Duodenal mucosa (tissue), 2 donors: ENCODE data around the gene WNK3.

Experiments
- H3K27ac ChIP-seq: one replicate; pipeline ENCODE4 v1.7.0; 2013; ENCODE audit warnings: low read depth, low read length
- H3K27me3 ChIP-seq, 2 donors: one replicate each; pipeline ENCODE4 v1.7.0; 2013; ENCODE audit warnings: low read length in 2 of 2, control low read depth in 1 of 2; ENCODE audit not compliant: insufficient read depth in 2 of 2, control insufficient read depth in 1 of 2
- H3K36me3 ChIP-seq, 2 donors: one replicate each; pipeline ENCODE4 v1.7.0; 2013; ENCODE audit warnings: low read length in 2 of 2, control low read depth in 1 of 2; ENCODE audit not compliant: insufficient read depth in 2 of 2, control insufficient read depth in 1 of 2
- H3K4me1 ChIP-seq, 2 donors: one replicate each; pipeline ENCODE4 v1.7.0; 2013; ENCODE audit warnings: low read length in 2 of 2, control low read depth in 1 of 2; ENCODE audit not compliant: insufficient read depth in 2 of 2, control insufficient read depth in 1 of 2
- H3K4me3 ChIP-seq, 2 donors: one replicate each; pipeline ENCODE4 v1.7.0; 2013; ENCODE audit warnings: low read length in 2 of 2, low read depth in 1 of 2
- H3K9ac ChIP-seq, 2 donors: one replicate each; pipeline ENCODE4 v1.7.0; 2013; ENCODE audit warnings: low read length in 2 of 2, low read depth in 1 of 2
- H3K9me3 ChIP-seq, 2 donors: one replicate each; pipeline ENCODE4 v1.7.0; 2013; ENCODE audit warnings: low read length in 2 of 2, control low read depth in 1 of 2; ENCODE audit not compliant: control insufficient read depth in 1 of 2

The WNK3 gene

GRCh38 chrX:54172455-54172854, 185.4 kb downstream of the WNK3 start:
- no peak overlapping the region for H3K27ac ChIP-seq
- H3K27me3 ChIP-seq, result no peaks in the 10 kb centered on the region
- H3K9me3 ChIP-seq, result no peaks in the 10 kb centered on the region
- no peak overlapping the region for H3K4me3 ChIP-seq
- no peak overlapping the region for H3K9ac ChIP-seq
- H3K4me1 ChIP-seq, result no peaks in the 10 kb centered on the region
- peaks cover 0 to 10% of the 10 kb centered on the region in 2 donors for H3K36me3 ChIP-seq

GRCh38 chrX:54171527-54172250, 186.2 kb downstream of the WNK3 start:
- H3K4me3 ChIP-seq, result no peak overlapping the region
- no peak overlapping the region for H3K9ac ChIP-seq
- no peak overlapping the region for H3K27ac ChIP-seq
- H3K4me1 ChIP-seq, result no peaks in the 10 kb centered on the region
- no peaks in the 10 kb centered on the region for H3K27me3 ChIP-seq
- peaks cover 0 to 7% of the 10 kb centered on the region in 2 donors for H3K36me3 ChIP-seq
- no peaks in the 10 kb centered on the region for H3K9me3 ChIP-seq

- H3K27ac ChIP-seq, result no peak overlapping the region
- peaks cover 0 to 7% of the 10 kb centered on the region in 2 donors for H3K36me3 ChIP-seq
- no peak overlapping the region for H3K9ac ChIP-seq
- no peaks in the 10 kb centered on the region for H3K27me3 ChIP-seq
- no peaks in the 10 kb centered on the region for H3K4me1 ChIP-seq
- no peaks in the 10 kb centered on the region for H3K9me3 ChIP-seq
- H3K4me3 ChIP-seq, result no peak overlapping the region
Observed at GRCh38 chrX:54171091-54171490, 186.8 kb downstream of the WNK3 start.

- H3K4me3 ChIP-seq, result no peak overlapping the region
- no peak overlapping the region for H3K27ac ChIP-seq
- H3K27me3 ChIP-seq, result no peaks in the 10 kb centered on the region
- no peak overlapping the region for H3K9ac ChIP-seq
- H3K9me3 ChIP-seq, result no peaks in the 10 kb centered on the region
- H3K36me3 ChIP-seq, result no peaks in the 10 kb centered on the region
- H3K4me1 ChIP-seq, result no peaks in the 10 kb centered on the region
Observed at GRCh38 chrX:54166915-54167314, 190.9 kb downstream of the WNK3 start.

GRCh38 chrX:54157561-54157960, 200.3 kb downstream of the WNK3 start:
- H3K27me3 ChIP-seq, result no peaks in the 10 kb centered on the region
- no peak overlapping the region for H3K9ac ChIP-seq
- no peak overlapping the region for H3K4me3 ChIP-seq
- H3K4me1 ChIP-seq, result no peaks in the 10 kb centered on the region
- H3K9me3 ChIP-seq, result no peaks in the 10 kb centered on the region
- H3K27ac ChIP-seq, result no peak overlapping the region
- no peaks in the 10 kb centered on the region for H3K36me3 ChIP-seq
